HG02973 (cell line): Measurements from ENCODE around the gene ROS1.
"Not testable (repeated sequence)": the region's sequence is repeated elsewhere in the genome, so short reads cannot be mapped to it uniquely, and the experiment has no call there.

Experiments used
- ATAC-seq: cut with Tn5 transposase; IDR thresholded peaks from one replicate; pipeline ENCODE4 v1.9.1; 2021; ENCODE audit warnings: moderate library complexity; ENCODE audit not compliant: unreplicated experiment

Gene ROS1

GRCh38 chr6:117384659-117385058 lies 41.1 kb downstream of the ROS1 start:
- no peak for ATAC-seq

- no peak for ATAC-seq
Observed at GRCh38 chr6:117381749-117382148, 44.0 kb downstream of the ROS1 start.

DNA sequence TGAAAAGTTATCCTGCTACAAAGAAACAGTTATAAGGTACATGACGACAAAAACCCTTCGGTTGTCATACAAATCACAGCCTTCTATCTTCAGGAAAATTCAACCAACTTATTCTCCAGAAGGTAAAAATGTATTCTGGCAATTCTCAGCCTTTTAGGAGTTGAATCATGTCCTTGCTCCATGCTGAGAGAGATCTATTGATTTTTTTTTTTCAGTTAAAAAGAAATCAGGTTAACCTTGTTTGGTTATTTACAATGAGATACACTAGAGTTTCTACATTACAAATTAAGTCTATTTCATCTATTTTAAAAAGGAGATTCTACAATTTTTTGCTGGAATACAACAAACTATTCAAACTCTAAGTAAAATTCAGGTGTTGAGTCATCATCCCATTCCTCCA lies 45.4 kb downstream of the ROS1 start:
- no peak for ATAC-seq

- no peak for ATAC-seq
Observed at GRCh38 chr6:117375446-117375845, 50.3 kb downstream of the ROS1 start.

DNA sequence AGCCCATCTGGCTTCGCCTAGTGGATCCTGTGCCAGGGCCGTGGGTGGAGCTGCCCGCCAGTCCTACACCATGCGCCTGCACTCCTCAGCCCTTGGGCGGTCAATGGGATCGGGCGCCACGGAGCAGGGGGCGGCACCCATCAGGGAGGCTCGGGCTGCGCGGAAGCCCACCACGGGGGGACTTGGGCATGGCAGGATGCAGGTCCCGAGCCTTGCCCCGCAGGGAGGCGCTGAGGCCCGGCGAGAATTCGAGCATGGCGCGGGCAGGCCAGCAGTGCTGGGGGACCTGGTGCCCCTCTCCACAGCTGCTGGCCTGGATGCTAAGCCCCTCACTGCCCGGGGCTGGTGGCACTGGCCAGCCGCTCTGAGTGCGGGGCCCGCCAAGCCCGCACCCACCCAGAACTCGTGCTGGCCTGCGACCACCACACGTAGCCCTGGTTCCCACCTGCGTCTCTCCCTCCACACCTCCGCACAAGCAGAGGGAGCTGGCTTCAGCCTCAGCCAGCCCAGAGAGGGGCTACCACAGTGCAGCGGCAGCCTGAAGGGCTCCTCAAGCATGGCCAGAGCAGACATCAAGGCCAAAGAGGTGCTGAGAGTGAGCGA lies 52.4 kb downstream of the ROS1 start:
- ATAC-seq: no peak

DNA sequence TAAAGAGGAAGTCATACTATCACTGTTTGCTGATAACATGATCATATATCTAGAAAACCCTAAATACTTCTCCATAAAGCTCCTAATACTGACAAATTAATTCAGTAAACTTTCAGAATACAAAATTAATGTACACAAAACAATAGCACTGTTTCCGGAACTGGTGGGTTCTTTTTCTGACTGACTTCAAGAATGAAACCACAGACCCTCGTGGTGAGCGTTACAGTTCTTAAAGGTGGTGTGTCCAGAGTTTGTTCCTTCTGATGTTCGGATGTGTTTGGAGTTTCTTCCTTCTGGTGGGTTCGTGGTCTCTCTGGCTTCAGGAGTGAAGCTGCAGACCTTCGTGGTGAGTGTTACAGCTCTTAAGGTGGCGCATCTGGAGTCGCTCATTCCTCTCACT lies 53.5 kb downstream of the ROS1 start:
- not testable (repeated sequence) for ATAC-seq

DNA sequence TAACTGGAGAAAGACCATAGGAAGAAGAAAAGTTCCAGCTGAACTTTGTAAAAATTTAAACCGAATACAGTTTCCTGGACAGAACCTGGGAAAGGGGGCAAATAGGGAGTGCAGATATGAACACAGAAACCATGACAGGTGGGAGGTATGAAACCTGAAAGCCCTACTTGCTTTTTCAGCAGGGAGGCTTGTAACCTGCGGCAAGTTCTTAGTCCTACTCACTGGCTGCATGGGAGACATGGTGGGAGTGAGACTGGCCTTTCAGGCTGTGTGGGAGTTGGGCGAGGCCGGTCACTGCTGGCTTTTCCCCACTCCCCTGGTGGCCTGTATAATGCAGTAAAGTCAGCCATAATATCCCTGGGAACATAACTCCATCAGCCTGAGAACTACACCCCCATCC lies 54.2 kb downstream of the ROS1 start:
- ATAC-seq: no peak

DNA sequence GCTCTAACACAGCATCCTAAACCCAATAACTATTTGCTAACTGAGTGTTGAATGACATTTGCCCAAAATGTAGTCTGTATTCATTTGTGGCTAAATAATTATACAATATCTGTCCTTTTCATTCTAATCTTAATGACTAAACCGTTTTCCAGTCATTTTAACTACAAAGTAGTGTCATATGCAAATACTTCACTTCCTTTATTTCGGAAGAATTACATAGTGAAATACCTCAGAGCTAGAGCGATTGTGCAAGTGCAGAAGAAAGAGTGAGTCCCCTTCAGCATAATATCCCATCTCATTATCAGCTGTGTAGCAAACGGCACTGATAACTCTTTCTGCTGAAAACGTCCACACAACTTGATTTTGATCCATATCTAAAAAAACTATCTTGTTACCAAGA lies 66.2 kb downstream of the ROS1 start:
- no peak for ATAC-seq

- ATAC-seq: no peak
Observed at GRCh38 chr6:117354671-117355070, 71.1 kb downstream of the ROS1 start.

- peak; percentile 85 for ATAC-seq
Observed at GRCh38 chr6:117352466-117353081, 73.2 kb downstream of the ROS1 start.

DNA sequence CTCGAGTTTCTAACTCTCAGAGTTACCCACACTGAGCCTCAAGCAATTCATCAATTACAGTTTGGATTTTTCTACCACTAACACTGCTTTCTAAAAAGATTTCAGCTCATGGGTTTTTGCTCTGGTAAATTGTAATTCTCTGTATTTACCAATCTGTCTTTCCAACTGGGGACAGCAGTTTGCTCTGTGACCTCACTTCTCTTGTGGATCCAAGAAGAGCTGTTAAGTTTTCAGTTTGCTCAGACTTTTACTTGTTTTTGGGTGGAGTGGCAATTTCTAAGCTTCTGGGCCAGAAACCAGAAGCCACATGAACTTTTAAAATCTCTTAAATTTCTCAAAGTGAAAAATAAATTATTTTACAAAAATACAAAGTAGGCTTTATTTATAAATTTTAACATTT lies 74.2 kb downstream of the ROS1 start:
- ATAC-seq: no peak

- no peak for ATAC-seq
Observed at GRCh38 chr6:117346142-117346930, 79.4 kb downstream of the ROS1 start.

DNA sequence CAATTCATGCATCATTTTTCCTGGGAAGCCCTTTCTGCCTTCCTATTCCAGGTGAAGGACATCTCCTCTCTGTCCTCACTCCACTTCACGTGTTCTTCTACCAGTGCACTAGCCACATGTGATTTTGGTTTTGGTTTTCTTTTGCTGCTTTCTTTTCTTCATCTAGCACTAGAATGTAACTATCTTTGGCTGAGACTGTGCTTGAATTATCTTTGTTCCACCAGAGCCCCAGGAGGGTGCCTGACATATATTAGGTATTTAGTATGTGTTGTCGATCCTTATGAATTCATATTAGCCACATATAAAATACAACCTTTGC lies 80.5 kb downstream of the ROS1 start:
- ATAC-seq: no peak

DNA sequence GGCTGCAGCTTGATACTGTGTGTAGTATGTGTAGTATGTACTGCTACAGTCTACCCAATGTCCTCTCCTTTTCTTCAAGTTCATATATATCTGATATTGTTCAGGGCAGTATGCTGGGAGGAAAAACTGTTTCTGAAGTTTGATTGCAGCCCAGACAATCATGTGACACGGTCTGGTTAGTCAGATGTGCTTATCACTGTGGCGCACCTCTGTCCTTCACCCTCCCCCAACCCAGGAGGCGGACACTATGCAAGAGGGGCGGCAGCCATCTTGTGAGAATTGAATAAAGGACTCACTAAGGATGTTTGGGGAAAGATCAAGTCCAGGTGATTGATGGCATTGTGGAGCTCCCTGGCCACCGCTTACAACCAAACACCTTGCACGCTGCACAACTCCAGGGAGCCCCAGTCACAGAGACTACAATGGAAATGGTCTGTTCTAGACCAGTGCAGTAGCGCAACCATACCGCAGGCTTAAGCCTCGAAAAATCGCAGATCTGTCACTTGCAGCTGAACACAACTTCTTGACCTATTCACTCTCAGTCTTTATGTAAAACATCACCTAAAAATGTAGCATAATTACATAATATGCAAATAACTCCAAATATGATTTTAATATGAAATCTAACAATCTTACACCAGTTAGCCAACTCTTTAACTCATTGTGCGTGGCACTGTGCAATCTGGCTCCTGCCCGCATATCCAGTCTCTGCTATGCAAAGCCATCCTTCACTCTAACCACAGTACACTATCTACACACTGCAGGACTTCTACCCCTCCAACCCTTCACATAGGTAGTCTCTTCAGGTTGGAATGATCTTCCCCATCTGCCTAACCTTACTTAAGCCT lies 81.1 kb downstream of the ROS1 start:
- ATAC-seq: no peak

GRCh38 chr6:117338567-117338966 lies 87.2 kb downstream of the ROS1 start:
- ATAC-seq: no peak

DNA sequence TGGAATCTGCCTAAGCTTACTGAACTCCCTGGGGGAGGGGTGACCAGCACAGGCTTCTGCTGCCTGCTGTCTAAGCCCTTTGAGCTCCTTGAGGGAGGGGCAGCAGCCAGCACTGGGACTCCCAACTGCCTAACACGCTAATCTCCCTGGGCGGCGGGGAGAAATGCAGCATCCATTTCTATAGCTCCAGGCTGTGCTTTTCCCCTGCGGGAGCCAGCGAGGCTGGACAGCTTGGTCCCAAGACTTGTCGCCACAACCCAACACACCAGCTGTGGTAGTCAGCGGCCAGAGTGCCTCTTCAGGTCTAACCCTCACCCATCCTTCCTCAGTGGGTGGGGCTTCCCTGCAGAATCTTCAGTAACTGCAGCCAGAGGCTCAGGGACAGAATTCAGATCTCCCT lies 95.8 kb downstream of the ROS1 start:
- no peak for ATAC-seq

DNA sequence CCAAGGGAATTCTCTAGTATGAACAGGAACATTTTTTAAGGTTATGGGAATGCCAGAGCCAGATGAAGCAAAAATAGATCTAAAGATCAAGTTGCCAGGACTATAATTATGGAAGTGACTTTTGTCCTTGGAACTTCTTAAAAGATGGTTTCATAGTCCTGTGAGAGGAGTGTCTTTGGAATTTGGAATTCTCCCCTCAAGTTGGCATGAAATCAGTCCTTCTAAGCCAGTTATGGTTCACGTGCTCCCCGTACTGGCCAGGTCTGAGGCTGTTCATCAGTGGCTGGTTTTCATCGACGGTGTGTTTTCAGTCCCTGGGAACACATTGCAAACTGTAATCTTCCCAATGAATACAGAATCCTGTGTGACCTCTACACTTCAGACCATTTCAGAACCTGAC lies 97.2 kb downstream of the ROS1 start:
- no peak for ATAC-seq

- no peak for ATAC-seq
Observed at GRCh38 chr6:117328005-117328389, 97.7 kb downstream of the ROS1 start.

DNA sequence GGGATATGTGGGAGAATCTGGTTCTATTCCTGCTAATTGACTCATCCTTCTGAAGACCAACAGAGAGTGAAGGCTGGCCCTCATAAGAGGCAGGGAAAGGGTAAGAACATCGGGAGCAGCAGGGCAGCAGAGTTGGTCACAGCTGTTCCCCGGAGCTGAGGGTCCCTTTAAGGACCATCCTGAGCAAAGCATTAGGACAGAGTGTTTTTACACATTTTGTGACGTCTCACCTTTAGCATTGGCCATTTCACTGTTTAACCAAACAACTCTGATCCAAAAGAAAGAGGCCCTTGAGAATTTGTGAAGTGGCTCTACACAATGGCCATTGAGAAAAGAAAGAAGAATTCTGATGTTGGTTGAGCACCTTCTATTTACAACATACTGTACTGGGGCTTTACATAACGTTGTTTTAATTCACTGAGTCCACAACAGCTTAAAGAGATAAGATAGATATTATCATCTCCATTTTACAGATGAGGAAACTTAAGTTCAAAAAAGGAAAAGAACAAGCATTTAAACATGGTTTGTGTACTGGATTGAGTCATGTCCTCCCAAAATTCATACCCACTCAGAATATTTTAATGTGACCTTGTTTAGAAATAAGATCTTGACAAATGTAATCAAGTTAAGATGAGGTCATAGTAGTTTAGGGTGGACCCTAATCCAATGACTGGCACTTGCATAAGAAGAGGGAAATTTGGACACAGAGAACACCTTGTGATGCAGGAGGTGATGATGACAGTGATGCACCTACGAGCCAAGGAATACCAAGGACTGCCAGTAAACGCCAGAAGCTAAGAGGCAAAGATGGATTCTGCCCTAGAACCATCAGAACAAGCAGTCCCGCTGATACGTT lies 98.4 kb downstream of the ROS1 start:
- ATAC-seq: no peak

GRCh38 chr6:117326396-117326795 lies 99.3 kb downstream of the ROS1 start:
- ATAC-seq: no peak

DNA sequence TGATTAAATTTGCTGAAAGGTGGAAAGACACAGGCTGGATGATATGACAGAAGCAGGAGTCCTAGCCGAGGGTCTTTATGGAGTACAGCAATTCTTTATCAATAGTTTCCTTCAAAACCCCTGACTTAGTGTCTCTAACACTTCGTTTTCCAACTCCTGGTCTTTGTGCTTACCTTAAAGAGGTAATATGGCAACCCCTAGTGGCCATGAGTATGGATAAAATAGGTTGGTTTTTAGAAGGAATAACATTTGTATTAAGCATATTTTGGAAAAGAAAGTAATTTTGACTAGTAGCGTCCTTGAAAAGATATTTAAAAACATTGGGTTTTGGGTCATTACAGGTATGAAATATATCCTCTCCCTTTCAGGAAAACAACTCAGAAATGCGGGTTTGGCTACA lies 108.5 kb downstream of the ROS1 start:
- ATAC-seq: peak; percentile 49
